Measurements from ENCODE around the gene MAP6.

The MAP6 gene

GRCh38 chr11:75553182-75553581, 115.7 kb downstream of the MAP6 start:
- no peak for DNase-seq (ENCODE audit: low read depth in 2 of 2)

- no peak for DNase-seq (ENCODE audit: low read depth in 2 of 2)
Measured at GRCh38 chr11:75549370-75549958, 119.4 kb downstream of the MAP6 start.

- no peak for DNase-seq (ENCODE audit: low read depth in 2 of 2)
Measured at GRCh38 chr11:75548595-75549272, 120.1 kb downstream of the MAP6 start.

GRCh38 chr11:75547617-75548058, 121.2 kb downstream of the MAP6 start:
- DNase-seq (ENCODE audit: low read depth in 2 of 2) = no peak

GRCh38 chr11:75547177-75547576, 121.7 kb downstream of the MAP6 start:
- no peak for DNase-seq (ENCODE audit: low read depth in 2 of 2)

- DNase-seq (ENCODE audit: low read depth in 2 of 2) = no peak
Measured at GRCh38 chr11:75543806-75544205, 125.0 kb downstream of the MAP6 start.

GRCh38 chr11:75542088-75542438, 126.8 kb downstream of the MAP6 start:
- DNase-seq (ENCODE audit: low read depth in 2 of 2) = no peak

- no peak for DNase-seq (ENCODE audit: low read depth in 2 of 2)
Measured at GRCh38 chr11:75541193-75542087, 127.4 kb downstream of the MAP6 start.

- DNase-seq (ENCODE audit: low read depth in 2 of 2) = no peak
Measured at GRCh38 chr11:75539459-75540334, 129.1 kb downstream of the MAP6 start.

GRCh38 chr11:75538150-75538942, 130.5 kb downstream of the MAP6 start:
- DNase-seq (ENCODE audit: low read depth in 2 of 2) = no peak

- no peak for DNase-seq (ENCODE audit: low read depth in 2 of 2)
Measured at GRCh38 chr11:75537740-75538139, 131.1 kb downstream of the MAP6 start.

Measured in stimulated activated CD4-positive, alpha-beta T cell treated with anti-CD3 and anti-CD28 coated beads, Interleukin-15, amount 100 ng/mL, for 48 hours (primary cell).